ENCODE results near the gene SCAMP4.

- TF ChIP-seq ZC3H10 (CRISPR knock-in tag; IDR thresholded peaks at IDR 0.05) (no peak), RARB (CRISPR knock-in tag; IDR thresholded peaks at IDR 0.05) (no peak)
Measured at GRCh38 chr19:1921326-1921725, 16.1 kb downstream of the SCAMP4 start.
